Natural killer cell (primary cell): ENCODE results near the gene SDCBP2. TPM values are rescaled to one million over a fixed set of nuclear protein-coding genes. Genes with fewer than 3 reads are reported as not detected.

Experiments
- ATAC-seq, 3 donors: fragments of 150-1000 bp in 2 of 3; fragments of 200-7000 bp in 1 of 3; cut with Tn5 transposase; 1 replicate in 1 of 3; 2 replicates in 2 of 3; pipeline ENCODE4 v1.10.0; 2021; ENCODE audit warnings: mild to moderate bottlenecking in 2 of 3, moderate library complexity in 2 of 3
- DNase-seq, 2 donors: peaks; one replicate each; pipeline versions ENCODE4 v3.0.0 to v3.0.0-alpha.2; 2013 to 2021; ENCODE audit warnings: mixed read lengths in 1 of 2
- H3K27ac ChIP-seq: one replicate; pipeline ENCODE4 v1.5.1; 2013; ENCODE audit warnings: mild to moderate bottlenecking, low read length
- H3K27me3 ChIP-seq: one replicate; pipeline ENCODE4 v1.6.1; 2013; ENCODE audit warnings: low read length; ENCODE audit not compliant: control insufficient read depth, insufficient read depth
- H3K36me3 ChIP-seq: one replicate; pipeline ENCODE4 v1.6.1; 2013; ENCODE audit warnings: low read length; ENCODE audit not compliant: control insufficient read depth, insufficient read depth
- H3K4me1 ChIP-seq: one replicate; pipeline ENCODE4 v1.6.1; 2013; ENCODE audit warnings: low read length; ENCODE audit not compliant: control insufficient read depth, insufficient read depth
- H3K4me3 ChIP-seq: one replicate; pipeline ENCODE4 v1.5.1; 2013; ENCODE audit warnings: low read length
- H3K9me3 ChIP-seq: one replicate; pipeline ENCODE4 v1.6.1; 2013; ENCODE audit warnings: low read length; ENCODE audit not compliant: control insufficient read depth, insufficient read depth
- H3K27ac Mint-ChIP-seq, 2 donors: one replicate each; pipeline ENCODE4 v1.8.0; 2022; ENCODE audit warnings: mild to moderate bottlenecking in 2 of 2, mixed read lengths in 2 of 2, moderate library complexity in 1 of 2
- H3K27me3 Mint-ChIP-seq, 2 donors: one replicate each; pipeline ENCODE4 v1.8.0; 2022; ENCODE audit warnings: low read depth in 2 of 2, mixed read lengths in 2 of 2
- H3K36me3 Mint-ChIP-seq: one replicate; pipeline ENCODE4 v1.8.0; 2022; ENCODE audit warnings: mixed read lengths
- H3K4me1 Mint-ChIP-seq, 2 donors: one replicate each; pipeline ENCODE4 v1.8.0; 2022; ENCODE audit warnings: mixed read lengths in 2 of 2
- H3K4me3 Mint-ChIP-seq: one replicate; pipeline ENCODE4 v1.8.0; 2022; ENCODE audit warnings: mild to moderate bottlenecking, moderate library complexity, mixed read lengths
- H3K9me3 Mint-ChIP-seq, 2 donors: one replicate each; pipeline ENCODE4 v1.8.0; 2022; ENCODE audit warnings: mixed read lengths in 2 of 2
- CTCF ChIP-seq: fragments of 200-600 bp; IDR thresholded peaks from one replicate; pipeline ENCODE4 v1.8.0; 2022; ENCODE audit warnings: antibody characterized with exemption
- WGBS: methylation state at CpG from one replicate; pipeline ENCODE4 v1.1.7; 2013; ENCODE audit warnings: missing lambda C conversion rate; ENCODE audit not compliant: insufficient coverage; 5-methylcytosine and 5-hydroxymethylcytosine counted together
- intact Hi-C: fragments of 100-400 bp; cut with micrococcal nuclease; formaldehyde crosslinking; loops from one replicate; pipeline ENCODE4 v1.14.2; 2022
- total RNA-seq, 4 donors: library from RNA; stranded (reverse); fragments of 120-200 nt in 1 of 4; gene quantifications; one replicate each; pipeline versions ENCODE4 v1.2.3 to v1.2.4, GENCODE V29; 2013 to 2022

The SDCBP2 gene
- total RNA-seq, 3 donors from 2014 or later (not counting 1 experiment from before 2014, with no cell fraction given) = 2.0 to 2.7 (median 2.6) TPM

DNA sequence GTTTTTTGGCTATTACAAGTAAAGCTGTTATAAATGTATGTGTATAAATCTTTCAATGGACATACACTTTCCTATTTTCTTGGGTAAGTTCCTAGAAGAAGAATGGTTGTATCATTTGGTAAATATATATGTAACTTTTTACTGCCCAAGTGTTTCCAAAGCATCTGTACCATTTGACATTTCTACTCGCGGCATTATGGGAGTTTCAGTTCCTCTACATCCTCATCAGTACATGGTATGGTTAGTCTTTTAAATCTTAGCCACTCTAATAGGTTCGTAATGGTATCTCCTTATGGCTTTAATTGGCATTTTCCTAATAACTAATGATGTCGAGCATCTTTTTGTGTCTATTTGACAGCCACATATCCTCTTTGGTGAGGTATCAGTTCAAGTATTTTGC lies 49.9 kb downstream of the SDCBP2 start:
- Mint-ChIP-seq H3K27me3 (peaks cover 0 to 3% of the 10 kb centered on the region in 2 donors), H3K9me3 (no peaks in the 10 kb centered on the region), H3K4me3 (no peak overlapping the region), H3K27ac (no peak overlapping the region), H3K4me1 (no peaks in the 10 kb centered on the region), H3K36me3 (no peaks in the 10 kb centered on the region)
- no peaks in the 10 kb centered on the region for H3K27me3 ChIP-seq
- ATAC-seq = no peak
- no peaks in the 10 kb centered on the region for H3K36me3 ChIP-seq
- no peak for DNase-seq
- H3K9me3 ChIP-seq = no peaks in the 10 kb centered on the region
- 72% methylated on average over 3 of the region's 4 CpGs for WGBS
- H3K4me1 ChIP-seq = no peaks in the 10 kb centered on the region
- intact Hi-C loops = no loop called here
- no peak overlapping the region for H3K27ac ChIP-seq
- TF ChIP-seq CTCF = no peak
- no peak overlapping the region for H3K4me3 ChIP-seq

DNA sequence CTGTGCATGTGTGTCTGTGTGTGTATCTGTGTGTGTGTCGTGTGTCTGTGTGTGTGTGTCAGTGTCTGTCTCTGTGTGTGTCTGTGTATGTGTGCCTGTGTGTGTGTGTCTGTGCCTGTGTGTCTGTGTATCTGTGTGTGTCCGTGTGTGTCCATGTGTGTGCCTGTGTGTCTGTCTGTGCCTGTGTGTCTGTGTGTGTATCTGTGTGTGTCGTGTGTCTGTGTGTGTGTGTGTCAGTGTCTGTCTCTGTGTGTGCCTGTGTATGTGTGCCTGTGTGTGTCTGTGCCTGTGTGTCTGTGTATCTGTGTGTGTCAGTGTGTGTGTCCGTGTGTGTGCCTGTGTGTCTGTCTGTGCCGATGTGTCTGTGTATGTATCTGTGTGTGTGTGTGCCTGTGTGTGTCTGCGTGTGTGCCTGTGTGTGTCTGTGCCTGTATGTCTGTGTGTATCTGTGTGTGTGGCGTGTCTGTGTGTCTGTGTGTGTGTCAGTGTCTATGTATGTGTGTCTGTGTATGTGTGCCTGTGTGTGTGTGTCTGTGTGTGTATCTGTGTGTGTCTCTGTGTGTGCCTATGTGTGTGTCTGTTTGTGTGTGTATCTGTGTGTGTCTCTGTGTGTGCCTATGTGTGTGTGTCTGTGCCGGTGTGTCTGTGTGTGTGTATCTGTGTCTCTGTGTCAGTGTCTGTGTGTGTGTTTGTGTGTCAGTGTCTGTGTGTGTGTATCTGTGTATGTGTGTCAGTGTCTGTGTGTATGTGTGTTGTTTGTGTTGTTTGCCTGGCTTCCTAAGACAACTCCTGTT lies 51.2 kb downstream of the SDCBP2 start:
- H3K4me1 ChIP-seq = no peaks in the 10 kb centered on the region
- H3K27ac ChIP-seq = no peak overlapping the region
- intact Hi-C loops = no loop called here
- H3K4me3 ChIP-seq = no peak overlapping the region
- no peaks in the 10 kb centered on the region for H3K36me3 ChIP-seq
- H3K9me3 ChIP-seq = no peaks in the 10 kb centered on the region
- WGBS = 95% methylated on average over 8 of the region's 8 CpGs
- DNase-seq (no peak), ATAC-seq (no peak)
- no peaks in the 10 kb centered on the region for H3K27me3 ChIP-seq
- H3K36me3 Mint-ChIP-seq = no peaks in the 10 kb centered on the region
- no peaks in the 10 kb centered on the region for H3K9me3 Mint-ChIP-seq
- no peak overlapping the region for H3K27ac Mint-ChIP-seq
- no peak for TF ChIP-seq CTCF
- no peak overlapping the region for H3K4me3 Mint-ChIP-seq
- H3K27me3 Mint-ChIP-seq = peaks cover 0 to 3% of the 10 kb centered on the region in 2 donors
- no peaks in the 10 kb centered on the region for H3K4me1 Mint-ChIP-seq

GRCh38 chr20:1275919-1276318 lies 53.0 kb downstream of the SDCBP2 start:
- TF ChIP-seq CTCF = no peak
- no peaks in the 10 kb centered on the region for H3K36me3 Mint-ChIP-seq
- H3K4me3 Mint-ChIP-seq = no peak overlapping the region
- Histone ChIP-seq H3K4me3 (no peak overlapping the region), H3K9me3 (no peaks in the 10 kb centered on the region), H3K36me3 (no peaks in the 10 kb centered on the region), H3K27ac (no peak overlapping the region), H3K4me1 (no peaks in the 10 kb centered on the region), H3K27me3 (no peaks in the 10 kb centered on the region)
- DNase-seq = no peak
- WGBS = 80% methylated on average over 2 of the region's 2 CpGs
- ATAC-seq = no peak
- intact Hi-C loops = no loop called here
- peaks cover 0 to 3% of the 10 kb centered on the region in 2 donors for H3K27me3 Mint-ChIP-seq
- no peaks in the 10 kb centered on the region for H3K4me1 Mint-ChIP-seq
- no peak overlapping the region for H3K27ac Mint-ChIP-seq
- H3K9me3 Mint-ChIP-seq = no peaks in the 10 kb centered on the region
